H9 (cell line): ENCODE measurements around the gene SPINT1. TPM values are rescaled to one million over a fixed set of nuclear protein-coding genes. Genes with fewer than 3 reads are reported as not detected.

Source experiments
- DNase-seq: peaks from one replicate; pipeline ENCODE4 v3.0.0-alpha.2; 2017
- H2AFZ ChIP-seq: one replicate; pipeline ENCODE4 v1.6.1; 2013; ENCODE audit warnings: mild to moderate bottlenecking, low read length, control low read depth, moderate library complexity
- H2AK5ac ChIP-seq: 2 replicates; pipeline ENCODE4 v1.6.1; 2013; ENCODE audit warnings: low read length, control low read depth, mixed read lengths; ENCODE audit not compliant: insufficient read length
- H2BK120ac ChIP-seq: one replicate; pipeline ENCODE4 v1.6.1; 2013; ENCODE audit warnings: low read depth, mild to moderate bottlenecking, low read length, control low read depth, inconsistent platforms; ENCODE audit not compliant: poor library complexity, severe bottlenecking
- H2BK12ac ChIP-seq: 2 replicates; pipeline ENCODE4 v1.6.1; 2013; ENCODE audit warnings: low read length, control low read depth, mixed read lengths, low read depth; ENCODE audit not compliant: insufficient read length
- H2BK15ac ChIP-seq: 2 replicates; pipeline ENCODE4 v1.6.1; 2013; ENCODE audit warnings: low read depth, low read length, control low read depth
- H2BK20ac ChIP-seq: one replicate; pipeline ENCODE4 v1.6.1; 2013; ENCODE audit warnings: low read depth, mild to moderate bottlenecking, low read length, control low read depth, inconsistent platforms; ENCODE audit not compliant: poor library complexity, severe bottlenecking
- H2BK5ac ChIP-seq: 2 replicates; pipeline ENCODE4 v1.6.1; 2013; ENCODE audit warnings: low read length, control low read depth, mixed read lengths; ENCODE audit not compliant: insufficient read length
- H3K14ac ChIP-seq: 2 replicates; pipeline ENCODE4 v1.6.1; 2013; ENCODE audit warnings: low read length, control low read depth; ENCODE audit not compliant: insufficient read depth
- H3K18ac ChIP-seq: 2 replicates; pipeline ENCODE4 v1.6.1; 2013; ENCODE audit warnings: low read depth, mild to moderate bottlenecking, mixed read lengths, low read length, control low read depth; ENCODE audit not compliant: insufficient read length
- H3K23ac ChIP-seq: 2 replicates; pipeline ENCODE4 v1.6.1; 2013; ENCODE audit warnings: low read length, control low read depth, mixed read lengths, low read depth; ENCODE audit not compliant: insufficient read length
- H3K23me2 ChIP-seq: 2 replicates; pipeline ENCODE4 v1.6.1; 2013; ENCODE audit warnings: low read depth, mild to moderate bottlenecking, mixed read lengths, low read length, control low read depth; ENCODE audit not compliant: insufficient read length, poor library complexity, severe bottlenecking
- H3K27ac ChIP-seq: 2 replicates; pipeline ENCODE4 v1.5.1; 2013; ENCODE audit warnings: low read length, control low read depth, mixed read lengths, low read depth; ENCODE audit not compliant: insufficient read length
- H3K27me3 ChIP-seq: 2 replicates; pipeline ENCODE4 v1.6.1; 2013; ENCODE audit warnings: low read length, control low read depth, inconsistent platforms; ENCODE audit not compliant: insufficient read depth
- H3K4ac ChIP-seq: 2 replicates; pipeline ENCODE4 v1.6.1; 2013; ENCODE audit warnings: low read depth, mild to moderate bottlenecking, control low read depth, inconsistent platforms, low read length, moderate library complexity
- H3K4me1 ChIP-seq: 2 replicates; pipeline ENCODE4 v1.6.1; 2013; ENCODE audit warnings: low read length, control low read depth, inconsistent platforms; ENCODE audit not compliant: insufficient read depth
- H3K4me2 ChIP-seq: 2 replicates; pipeline ENCODE4 v1.6.1; 2013; ENCODE audit warnings: low read length, control low read depth, mixed read lengths; ENCODE audit not compliant: insufficient read length, insufficient read depth
- H3K56ac ChIP-seq: 2 replicates; pipeline ENCODE4 v1.6.1; 2013; ENCODE audit warnings: low read depth, mild to moderate bottlenecking, mixed read lengths, low read length, control low read depth; ENCODE audit not compliant: insufficient read length
- H3K79me1 ChIP-seq: 2 replicates; pipeline ENCODE4 v1.6.1; 2013; ENCODE audit warnings: low read depth, mild to moderate bottlenecking, moderate library complexity, low read length, control low read depth, inconsistent platforms; ENCODE audit not compliant: insufficient read depth, poor library complexity, severe bottlenecking
- H3K79me2 ChIP-seq: 2 replicates; pipeline ENCODE4 v1.6.1; 2013; ENCODE audit warnings: low read length, control low read depth, inconsistent platforms; ENCODE audit not compliant: insufficient read depth
- H3K9ac ChIP-seq: 2 replicates; pipeline ENCODE4 v1.6.1; 2013; ENCODE audit warnings: low read length, control low read depth, mixed read lengths; ENCODE audit not compliant: insufficient read length; ENCODE audit errors: extremely low read depth
- H3K9me3 ChIP-seq: one replicate; pipeline ENCODE4 v1.6.1; 2013; ENCODE audit warnings: low read depth, low read length, inconsistent platforms; ENCODE audit not compliant: control insufficient read depth
- H3T11ph ChIP-seq: one replicate; pipeline ENCODE4 v1.6.1; 2013; ENCODE audit warnings: mild to moderate bottlenecking, low read length, control low read depth, inconsistent platforms
- H4K20me1 ChIP-seq: one replicate; pipeline ENCODE4 v1.6.1; 2013; ENCODE audit not compliant: control insufficient read depth, insufficient read length, insufficient read depth
- H4K5ac ChIP-seq: 2 replicates; pipeline ENCODE4 v1.6.1; 2013; ENCODE audit warnings: low read depth, mild to moderate bottlenecking, mixed read lengths, low read length, control low read depth; ENCODE audit not compliant: insufficient read length
- H4K8ac ChIP-seq: replicated peaks from 2 replicates; pipeline ENCODE4 v1.6.1; 2013; ENCODE audit warnings: low read length, control low read depth, mixed read lengths, low read depth; ENCODE audit not compliant: insufficient read length
- H4K91ac ChIP-seq: 2 replicates; pipeline ENCODE4 v1.6.1; 2013; ENCODE audit warnings: low read depth, mild to moderate bottlenecking, moderate library complexity, mixed read lengths, low read length, control low read depth; ENCODE audit not compliant: insufficient read length
- H3K27ac Mint-ChIP-seq, 3 experiments: 2 replicates in 2 of 3; 3 replicates in 1 of 3; pipeline ENCODE4 v1.8.0; 2020 to 2021; ENCODE audit warnings: mixed read lengths in 3 of 3, mild to moderate bottlenecking in 1 of 3, moderate library complexity in 1 of 3
- H3K27me3 Mint-ChIP-seq: 2 replicates; pipeline ENCODE4 v1.8.0; 2021; ENCODE audit warnings: low read depth, mild to moderate bottlenecking, moderate library complexity, mixed read lengths
- H3K36me3 Mint-ChIP-seq, 3 experiments: 2 replicates in 2 of 3; 3 replicates in 1 of 3; pipeline ENCODE4 v1.8.0; 2020 to 2021; ENCODE audit warnings: low read depth in 3 of 3, mixed read lengths in 3 of 3; ENCODE audit not compliant: insufficient read depth in 1 of 3
- H3K4me1 Mint-ChIP-seq, 2 experiments: 2 replicates each; pipeline ENCODE4 v1.8.0; 2020; ENCODE audit warnings: mixed read lengths in 2 of 2
- H3K4me3 Mint-ChIP-seq, 2 experiments: 2 replicates in 1 of 2; 3 replicates in 1 of 2; pipeline ENCODE4 v1.8.0; 2020 to 2021; ENCODE audit warnings: mild to moderate bottlenecking in 2 of 2, mixed read lengths in 2 of 2, moderate library complexity in 1 of 2
- H3K9me3 Mint-ChIP-seq, 2 experiments: 2 replicates in 1 of 2; 3 replicates in 1 of 2; pipeline ENCODE4 v1.8.0; 2020; ENCODE audit warnings: mild to moderate bottlenecking in 2 of 2, mixed read lengths in 2 of 2, moderate library complexity in 1 of 2
- WGBS: extraction: QIAGEN DNeasy Blood & Tissue Kit; methylation state at CpG from one replicate; pipeline ENCODE4 v1.1.7; 2013; ENCODE audit warnings: missing lambda C conversion rate, low lambda C conversion rate, mixed read lengths; ENCODE audit not compliant: insufficient read length; ENCODE audit errors: extremely low coverage; 5-methylcytosine and 5-hydroxymethylcytosine counted together
- total RNA-seq: library from RNA; stranded (reverse); gene quantifications from 2 replicates; pipeline ENCODE4 v1.2.1, GENCODE V29; 2021
- TF ChIP-seq, protein P1 (sequence below): fragments of 200-600 bp; sonication (generic); conservative IDR thresholded peaks from 3 replicates; pipeline ENCODE4 v1.8.0; 2021; ENCODE audit warnings: antibody characterized with exemption, mild to moderate bottlenecking

Gene SPINT1
- total RNA-seq, 1 experiment from 2014 or later: 130 TPM

DNA sequence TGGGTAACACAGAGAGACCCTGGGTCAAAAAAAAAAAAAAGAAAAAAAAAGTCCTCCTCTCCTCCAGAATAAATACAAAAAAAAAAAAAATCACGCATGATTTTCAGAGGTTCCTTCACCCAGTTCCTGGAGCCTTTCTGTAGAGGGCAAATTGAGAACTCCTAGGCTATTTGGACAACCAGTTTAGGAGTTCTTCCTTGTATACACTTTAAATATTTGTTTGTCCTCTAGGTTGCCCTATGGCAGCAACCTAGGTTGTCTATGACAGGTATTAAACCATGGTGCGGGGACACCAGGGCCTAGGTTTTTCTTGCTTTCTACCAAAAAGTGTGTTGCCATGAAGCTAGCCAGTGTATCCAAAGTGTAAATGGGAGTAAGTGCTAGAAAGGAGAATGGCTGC, 40.8 kb upstream of the SPINT1 start:
- Histone ChIP-seq H3K18ac (no peak overlapping the region), H2BK15ac (no peak overlapping the region), H3K27ac (no peak overlapping the region), H4K91ac (no peak overlapping the region), H3K4me1 (peaks cover 15% of the 10 kb centered on the region), H3K9me3 (no peaks in the 10 kb centered on the region), H2BK120ac (no peak overlapping the region), H2AK5ac (no peak overlapping the region), H3K4me2 (no peak overlapping the region), H3T11ph (no peak overlapping the region), H3K14ac (no peak overlapping the region), H3K9ac (no peak overlapping the region), H4K8ac (no peak overlapping the region), H4K5ac (no peak overlapping the region), H2BK5ac (no peak overlapping the region), H3K4ac (no peak overlapping the region), H3K23me2 (peaks cover 4% of the 10 kb centered on the region), H2BK20ac (no peak overlapping the region), H3K79me2 (no peaks in the 10 kb centered on the region), H3K79me1 (no peaks in the 10 kb centered on the region), H3K56ac (no peak overlapping the region), H3K23ac (no peak overlapping the region), H2AFZ (no peak overlapping the region), H2BK12ac (no peak overlapping the region), H4K20me1 (no peaks in the 10 kb centered on the region), H3K27me3 (no peaks in the 10 kb centered on the region)
- no peak overlapping the region for H3K4me3 Mint-ChIP-seq
- no peaks in the 10 kb centered on the region for H3K9me3 Mint-ChIP-seq
- WGBS: no CpG with 5 or more reads among the region's 2 CpGs
- peaks cover 28 to 32% of the 10 kb centered on the region in 2 experiments for H3K4me1 Mint-ChIP-seq
- no peak overlapping the region for H3K27ac Mint-ChIP-seq
- TF ChIP-seq, protein P1, sequence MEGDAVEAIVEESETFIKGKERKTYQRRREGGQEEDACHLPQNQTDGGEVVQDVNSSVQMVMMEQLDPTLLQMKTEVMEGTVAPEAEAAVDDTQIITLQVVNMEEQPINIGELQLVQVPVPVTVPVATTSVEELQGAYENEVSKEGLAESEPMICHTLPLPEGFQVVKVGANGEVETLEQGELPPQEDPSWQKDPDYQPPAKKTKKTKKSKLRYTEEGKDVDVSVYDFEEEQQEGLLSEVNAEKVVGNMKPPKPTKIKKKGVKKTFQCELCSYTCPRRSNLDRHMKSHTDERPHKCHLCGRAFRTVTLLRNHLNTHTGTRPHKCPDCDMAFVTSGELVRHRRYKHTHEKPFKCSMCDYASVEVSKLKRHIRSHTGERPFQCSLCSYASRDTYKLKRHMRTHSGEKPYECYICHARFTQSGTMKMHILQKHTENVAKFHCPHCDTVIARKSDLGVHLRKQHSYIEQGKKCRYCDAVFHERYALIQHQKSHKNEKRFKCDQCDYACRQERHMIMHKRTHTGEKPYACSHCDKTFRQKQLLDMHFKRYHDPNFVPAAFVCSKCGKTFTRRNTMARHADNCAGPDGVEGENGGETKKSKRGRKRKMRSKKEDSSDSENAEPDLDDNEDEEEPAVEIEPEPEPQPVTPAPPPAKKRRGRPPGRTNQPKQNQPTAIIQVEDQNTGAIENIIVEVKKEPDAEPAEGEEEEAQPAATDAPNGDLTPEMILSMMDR: no peak
- H3K27me3 Mint-ChIP-seq: no peaks in the 10 kb centered on the region
- H3K36me3 Mint-ChIP-seq: peaks cover 4 to 10% (median 10%) of the 10 kb centered on the region in 3 experiments; a peak in 6 of 7 replicates
- DNase-seq: no peak
